ENCODE data around the gene MAS1L. TPM values are rescaled to one million over a fixed set of nuclear protein-coding genes. Genes with fewer than 3 reads are reported as not detected.

Gene MAS1L
- total RNA-seq, 1 donor from 2014 or later = not detected

GRCh38 chr6:29516108-29516507 lies 28.4 kb upstream of the MAS1L start:
- no peak for DNase-seq (ENCODE audit: low spot score)
- intact Hi-C loops (cut with DNase I) = no loop called here

- no peak for DNase-seq (ENCODE audit: low spot score)
- intact Hi-C loops (cut with DNase I) = no loop called here
These were observed 23.1 kb upstream of the MAS1L start for GRCh38 chr6:29510746-29511300.

DNA sequence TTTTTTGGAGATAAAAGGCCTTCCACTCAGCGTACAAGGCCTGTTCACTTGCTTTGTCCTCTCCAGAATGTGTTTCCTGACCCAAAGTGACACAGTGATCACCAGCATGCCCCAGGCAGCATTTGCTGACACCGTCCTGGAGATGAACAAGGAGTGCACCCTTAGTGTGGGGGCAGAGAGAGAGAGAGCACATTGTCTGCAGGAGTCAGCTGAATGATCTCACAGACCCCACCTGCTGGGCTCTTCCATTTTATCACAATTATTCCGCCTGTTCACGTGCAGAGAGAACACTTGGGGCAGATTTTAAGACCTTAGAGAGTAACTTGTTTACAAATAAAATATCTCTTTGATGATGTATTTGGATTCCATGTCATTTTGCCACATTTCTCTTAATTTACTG lies 22.4 kb upstream of the MAS1L start:
- intact Hi-C loops (cut with DNase I) = no loop called here

DNA sequence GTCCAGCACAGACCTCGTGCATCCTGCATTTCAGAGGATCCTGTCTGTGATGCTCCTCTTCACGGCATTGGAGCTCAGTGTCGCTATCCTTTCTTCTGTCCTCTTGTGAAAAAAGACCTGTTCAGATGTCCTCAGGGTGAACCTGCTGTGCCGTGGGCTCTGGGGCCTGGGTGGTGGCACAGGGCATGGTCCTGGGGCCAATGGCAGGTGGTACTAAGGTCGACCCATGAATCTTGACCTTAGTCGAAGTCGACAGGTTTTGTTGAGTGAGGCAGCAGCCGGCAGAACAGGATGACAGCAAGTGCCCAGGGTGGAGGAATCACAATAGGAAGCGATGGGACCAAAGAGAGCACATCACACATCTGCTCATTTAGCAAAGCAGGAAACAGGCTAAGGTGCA lies 22.0 kb upstream of the MAS1L start:
- intact Hi-C loops (cut with DNase I) = no loop called here
- no peak for DNase-seq (ENCODE audit: low spot score)

More for the DNA sequence above, 22.4 kb upstream of the MAS1L start:
- DNase-seq (ENCODE audit: low spot score) = no peak

DNA sequence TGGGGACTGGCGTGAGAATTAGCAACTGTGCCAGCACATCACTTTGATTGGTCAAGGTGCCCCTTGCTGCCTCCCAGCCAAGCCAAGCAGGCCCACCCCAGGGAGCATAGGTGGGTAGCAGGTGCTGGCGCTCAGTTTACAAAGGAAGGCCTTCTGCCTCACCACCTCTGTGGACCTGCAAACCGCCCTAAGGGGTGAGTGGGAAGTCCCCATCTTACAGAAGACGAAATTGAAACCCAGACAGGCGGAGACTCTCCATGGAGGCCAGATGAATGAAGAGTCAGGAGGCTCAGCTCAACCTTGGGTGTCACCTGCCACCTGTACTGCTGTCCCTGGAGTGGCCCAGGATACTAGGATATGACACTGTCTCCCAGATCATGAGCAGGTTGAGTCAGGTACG lies 21.5 kb upstream of the MAS1L start:
- intact Hi-C loops (cut with DNase I) = no loop called here
- no peak for DNase-seq (ENCODE audit: low spot score)

DNA sequence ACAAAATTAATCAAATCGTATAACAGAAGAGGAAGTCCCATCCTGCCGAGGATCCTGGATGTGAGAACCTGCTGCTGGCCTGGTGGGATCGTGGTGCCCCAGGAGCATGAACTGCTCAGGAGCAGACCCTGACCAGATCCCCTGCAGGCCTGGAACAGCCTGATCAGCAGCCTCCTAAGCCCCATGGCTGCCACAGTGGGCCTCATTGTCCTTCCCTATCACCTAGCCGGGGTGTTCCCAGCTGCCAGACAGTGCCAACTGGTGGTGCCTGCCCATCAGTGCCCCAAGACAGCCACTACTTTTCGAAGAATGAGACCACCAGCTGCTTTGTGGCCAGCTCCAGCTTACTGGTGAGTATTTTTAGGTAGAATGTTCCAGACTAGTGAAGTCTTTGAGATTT lies 19.6 kb upstream of the MAS1L start:
- DNase-seq (ENCODE audit: low spot score) = no peak
- intact Hi-C loops (cut with DNase I) = no loop called here

- no peak for DNase-seq (ENCODE audit: low spot score)
- intact Hi-C loops (cut with DNase I) = no loop called here
These were observed 18.8 kb upstream of the MAS1L start for GRCh38 chr6:29506446-29507067.

- DNase-seq (ENCODE audit: low spot score) = no peak
- intact Hi-C loops (cut with DNase I) = no loop called here
These were observed 18.1 kb upstream of the MAS1L start for GRCh38 chr6:29505808-29506207.

GRCh38 chr6:29504961-29505360 lies 17.2 kb upstream of the MAS1L start:
- intact Hi-C loops (cut with DNase I) = no loop called here
- no peak for DNase-seq (ENCODE audit: low spot score)

DNA sequence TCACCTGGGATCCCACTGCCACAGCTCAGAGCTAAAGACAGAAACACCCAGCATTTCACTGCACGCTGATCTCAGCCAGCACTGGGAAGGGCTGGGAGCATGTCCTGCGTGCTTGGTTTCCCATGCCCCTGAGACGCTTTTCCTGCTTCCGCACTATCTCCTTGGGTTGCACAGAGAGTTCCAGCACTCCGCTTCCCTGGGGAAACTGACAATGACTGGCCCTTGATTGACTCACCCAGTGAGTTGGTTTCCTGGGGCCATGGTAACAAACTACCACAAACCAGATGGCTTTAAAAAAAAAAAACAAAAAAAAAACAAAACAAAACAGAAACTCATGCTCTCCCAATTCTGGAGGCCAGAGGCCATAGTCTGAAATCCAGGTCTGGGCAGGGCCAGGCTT lies 14.8 kb upstream of the MAS1L start:
- DNase-seq (ENCODE audit: low spot score) = no peak
- intact Hi-C loops (cut with DNase I) = no loop called here

DNA sequence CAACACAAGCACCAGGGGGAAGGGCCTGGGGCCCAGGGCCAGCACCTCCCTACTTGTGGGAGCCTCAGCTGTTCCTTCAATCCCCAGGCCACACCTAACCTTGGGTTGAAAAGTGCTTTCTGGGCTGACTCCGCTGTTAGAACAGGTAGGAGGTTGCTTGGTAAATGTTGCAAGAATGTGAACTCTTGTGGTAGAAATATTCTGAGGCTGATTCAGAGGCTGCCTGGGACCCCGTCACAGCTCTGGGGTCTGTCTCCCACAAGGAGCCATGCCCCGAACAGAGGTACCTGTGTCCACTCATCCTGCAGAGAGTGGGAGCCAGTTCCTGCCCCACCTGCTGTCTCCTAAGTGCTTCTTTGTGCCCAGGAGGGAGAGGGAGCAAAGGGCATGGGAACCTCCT lies 14.4 kb upstream of the MAS1L start:
- intact Hi-C loops (cut with DNase I) = no loop called here
- DNase-seq (ENCODE audit: low spot score) = no peak

- intact Hi-C loops (cut with DNase I) = no loop called here
- DNase-seq (ENCODE audit: low spot score) = no peak
These were observed 13.3 kb upstream of the MAS1L start for GRCh38 chr6:29501106-29501505.

DNA sequence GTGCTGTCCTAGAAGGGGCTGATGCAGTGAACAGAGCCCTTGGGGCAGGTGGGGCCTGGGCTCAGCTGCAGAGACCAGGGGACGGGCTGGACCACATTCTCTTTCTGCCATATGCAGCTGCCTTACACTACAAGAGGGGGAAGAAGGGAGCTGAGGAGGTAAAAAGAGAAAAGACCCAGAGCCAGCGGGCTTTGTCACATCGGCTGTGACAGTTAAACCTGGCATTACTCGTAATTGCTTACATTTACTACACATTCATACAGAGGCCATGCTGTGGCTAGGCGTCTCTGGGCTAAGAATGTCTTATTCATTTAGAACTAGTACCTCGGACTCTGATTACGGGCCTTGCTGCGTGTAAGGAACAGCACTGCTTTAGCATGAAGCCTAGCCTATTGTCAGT lies 12.8 kb upstream of the MAS1L start:
- DNase-seq (ENCODE audit: low spot score) = no peak
- intact Hi-C loops (cut with DNase I) = no loop called here

DNA sequence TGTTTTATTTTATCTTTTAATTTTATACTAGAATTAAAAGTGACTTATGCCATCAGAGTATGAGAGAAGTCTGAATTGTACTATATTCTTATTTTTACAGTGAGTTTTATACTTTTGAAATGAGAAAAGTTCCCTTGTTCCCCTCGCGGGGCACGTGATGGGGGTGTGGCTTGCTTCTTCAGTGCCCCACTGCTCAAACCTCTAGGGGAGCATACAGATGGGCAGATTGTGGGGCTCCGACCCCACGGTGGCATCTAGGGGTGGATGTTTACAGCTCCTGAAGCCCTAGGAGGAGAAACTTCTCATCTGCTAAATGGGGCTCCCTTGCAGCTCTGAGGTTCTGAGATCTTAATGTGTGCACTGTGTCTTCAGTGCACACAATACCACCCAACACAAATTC lies 11.9 kb upstream of the MAS1L start:
- intact Hi-C loops (cut with DNase I) = no loop called here
- no peak for DNase-seq (ENCODE audit: low spot score)

DNA sequence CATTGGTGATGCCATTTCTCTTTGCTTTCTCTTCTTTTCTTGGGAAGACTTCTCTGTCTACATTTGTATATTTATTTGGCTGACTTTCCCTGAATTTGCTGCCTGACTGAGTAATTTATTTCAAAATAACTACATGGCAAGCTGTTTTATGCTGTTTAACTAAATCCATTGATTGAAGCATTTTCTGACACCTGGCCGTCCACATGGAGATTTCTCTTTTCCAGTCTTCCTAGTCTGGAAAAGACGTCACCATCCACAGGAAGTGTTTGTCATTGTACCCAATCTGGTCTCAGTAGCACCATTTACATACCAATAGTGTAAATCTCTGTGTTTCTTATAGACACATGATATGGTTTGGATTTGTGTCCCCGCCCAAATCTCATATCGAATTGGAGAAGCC lies 9.2 kb upstream of the MAS1L start:
- DNase-seq (ENCODE audit: low spot score) = no peak
- intact Hi-C loops (cut with DNase I) = no loop called here

GRCh38 chr6:29495571-29495970 lies 7.8 kb upstream of the MAS1L start:
- intact Hi-C loops (cut with DNase I) = no loop called here
- no peak for DNase-seq (ENCODE audit: low spot score)

- no peak for DNase-seq (ENCODE audit: low spot score)
- intact Hi-C loops (cut with DNase I) = no loop called here
These were observed 6.4 kb upstream of the MAS1L start for GRCh38 chr6:29494131-29494530.

GRCh38 chr6:29493261-29493660 lies 5.5 kb upstream of the MAS1L start:
- intact Hi-C loops (cut with DNase I) = no loop called here
- DNase-seq (ENCODE audit: low spot score) = no peak

- intact Hi-C loops (cut with DNase I) = no loop called here
- no peak for DNase-seq (ENCODE audit: low spot score)
These were observed 3.8 kb upstream of the MAS1L start for GRCh38 chr6:29491574-29491973.

DNA sequence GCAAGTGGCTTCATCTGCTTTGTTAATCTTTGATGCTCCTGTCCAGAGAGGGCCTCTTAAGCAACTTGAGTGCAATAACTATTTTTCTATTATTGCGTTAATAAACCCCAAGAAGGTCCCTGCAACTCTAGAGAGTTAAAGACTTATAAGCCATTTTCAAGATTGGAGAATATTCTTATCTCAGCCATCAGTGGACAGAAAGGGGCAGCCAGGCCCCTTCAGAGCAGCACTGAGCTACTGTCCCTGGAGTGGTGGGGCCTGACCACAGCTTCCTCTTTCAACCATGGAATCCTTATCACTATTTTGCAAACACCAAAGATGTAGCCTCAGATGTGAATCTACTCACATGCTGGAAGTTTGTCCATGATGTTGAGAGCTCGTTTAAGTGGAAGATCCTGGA lies 2.8 kb upstream of the MAS1L start:
- intact Hi-C loops (cut with DNase I) = no loop called here
- DNase-seq (ENCODE audit: low spot score) = no peak

DNA sequence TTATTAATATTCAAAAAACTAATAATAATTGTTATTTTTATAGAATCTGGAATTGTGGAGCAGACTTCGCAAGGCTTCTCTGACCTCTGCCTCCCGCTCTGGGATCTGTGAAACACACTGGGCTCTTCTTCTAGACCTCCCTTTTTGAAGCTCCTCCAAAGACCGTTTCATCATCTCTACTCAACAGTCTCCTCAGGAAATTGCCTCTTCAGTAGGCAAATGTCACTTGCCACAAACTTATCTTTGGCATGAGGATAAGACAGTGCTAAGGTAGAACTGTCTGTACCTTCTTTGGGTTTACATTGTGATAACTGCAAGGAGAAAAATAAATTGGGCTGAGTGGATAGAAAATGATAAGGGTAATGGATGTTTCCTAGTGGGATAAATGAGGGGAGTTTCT lies 2.3 kb upstream of the MAS1L start:
- no peak for DNase-seq (ENCODE audit: low spot score)
- intact Hi-C loops (cut with DNase I) = no loop called here

GRCh38 chr6:29489286-29489685 lies 1.5 kb upstream of the MAS1L start:
- DNase-seq (ENCODE audit: low spot score) = no peak
- intact Hi-C loops (cut with DNase I) = no loop called here

Data from cardiac septum (tissue), 1 donor.